K562 (cell line): ENCODE results near the gene EMILIN1. TPM values are rescaled to one million over a fixed set of nuclear protein-coding genes. Genes with fewer than 3 reads are reported as not detected.
A peak's percentile ranks its signal among the peaks of the same experiment; 100 is the strongest.

Experiments used
- ATAC-seq: fragments of 200-7000 bp; cut with Tn5 transposase; 3 replicates; pipeline ENCODE4 v1.9.1; 2020; ENCODE audit warnings: moderate library complexity
- Bru-seq: library from RNA; stranded (reverse); fragments of 400-500 nt; gene quantifications from one replicate; lab custom pipeline; 2021; lab: Mats Ljungman, UMichigan
- BruChase-seq, 2 experiments: library from RNA; stranded (reverse); fragments of 400-500 nt; gene quantifications; one replicate each; lab custom pipeline; 2021; lab: Mats Ljungman, UMichigan
- BruUV-seq: library from RNA; stranded (reverse); fragments of 400-500 nt; replicated peaks from 2 replicates; lab custom pipeline; 2021; lab: Mats Ljungman, UMichigan
- CTCF ChIA-PET: fragments of 300-600 bp; formaldehyde crosslinking; extraction: SDS; loops from one replicate; lab custom pipeline; 2021; ENCODE audit warnings: low intra/inter-chr PET ratio; lab: Yijun Ruan, JAX
- POLR2A ChIA-PET: fragments of 300-600, 350-650 bp; sonication (Branson Sonifier 250); formaldehyde crosslinking; extraction: SDS; loops from one replicate; lab custom pipeline; 2021; ENCODE audit warnings: antibody characterized with exemption, inconsistent platforms; lab: Yijun Ruan, JAX
- DNase-seq, 4 experiments: peaks; one replicate each; pipeline versions ENCODE4 v3.0.0 to v3.0.0-alpha.2; 2011 to 2018; ENCODE audit warnings: low spot score in 3 of 4, mixed read lengths in 3 of 4; ENCODE audit errors: extremely low read depth in 1 of 4
- FAIRE-seq: peaks from 2 replicates; lab custom pipeline; 2011; peaks lifted over from hg19 to GRCh38; lab: Jason Lieb, UNC
- H2AFZ ChIP-seq: 2 replicates; pipeline ENCODE4 v1.6.0; 2011; ENCODE audit warnings: low read depth, low read length, control low read depth, inconsistent platforms
- H3K27ac ChIP-seq: fragments of 200-600 bp; 3 replicates; pipeline ENCODE4 v1.8.0; 2011; ENCODE audit warnings: low read depth, mild to moderate bottlenecking, control low read depth, inconsistent platforms, low read length, moderate library complexity, mixed read lengths; ENCODE audit errors: extremely low read depth
- H3K27me3 ChIP-seq, 2 experiments: fragments of 300-600 bp in 1 of 2; 2 replicates in 1 of 2; 3 replicates in 1 of 2; pipeline versions ENCODE4 v1.6.0 to v1.8.0; 2011; ENCODE audit warnings: inconsistent platforms in 2 of 2, low read length in 2 of 2, mild to moderate bottlenecking in 1 of 2, mixed read lengths in 1 of 2, moderate library complexity in 1 of 2; ENCODE audit not compliant: control insufficient read depth in 2 of 2, insufficient read depth in 2 of 2
- H3K36me3 ChIP-seq: fragments of 300-600 bp; 3 replicates; pipeline ENCODE4 v1.8.0; 2011; ENCODE audit warnings: mild to moderate bottlenecking, low read length, inconsistent platforms; ENCODE audit not compliant: control insufficient read depth, insufficient read depth
- H3K4me1 ChIP-seq, 2 experiments: fragments of 200-600 bp in 1 of 2; replicated peaks in 1 of 2; 2 replicates in 1 of 2; 3 replicates in 1 of 2; pipeline versions ENCODE4 v1.5.1 to v1.8.0; 2011; ENCODE audit warnings: inconsistent platforms in 2 of 2, low read length in 2 of 2, mild to moderate bottlenecking in 1 of 2, mixed read lengths in 1 of 2, moderate library complexity in 1 of 2; ENCODE audit not compliant: control insufficient read depth in 2 of 2, insufficient read depth in 2 of 2
- H3K4me2 ChIP-seq: 2 replicates; pipeline ENCODE4 v1.6.1; 2011; ENCODE audit warnings: low read length, control low read depth, inconsistent platforms, mixed read lengths; ENCODE audit not compliant: insufficient read depth
- H3K4me3 ChIP-seq: fragments of 200-600 bp; sonication (generic), shearing (Covaris generic); 2 replicates; pipeline ENCODE4 v1.5.1; 2016; ENCODE audit warnings: control low read depth, inconsistent platforms
- H3K79me2 ChIP-seq: fragments of 200-600 bp; 3 replicates; pipeline ENCODE4 v1.8.0; 2011; ENCODE audit warnings: low read length, inconsistent platforms; ENCODE audit not compliant: control insufficient read depth, insufficient read depth
- H3K9ac ChIP-seq, 2 experiments: 2 replicates each; pipeline versions ENCODE4 v1.6.0 to v1.6.1; 2011; ENCODE audit warnings: low read depth in 2 of 2, low read length in 2 of 2, control low read depth in 1 of 2, inconsistent platforms in 1 of 2, mild to moderate bottlenecking in 1 of 2, mixed read lengths in 1 of 2; ENCODE audit not compliant: insufficient read depth in 1 of 2
- H3K9me1 ChIP-seq: one replicate; pipeline ENCODE4 v1.6.0; 2011; ENCODE audit warnings: inconsistent platforms, mild to moderate bottlenecking, low read length, moderate library complexity; ENCODE audit not compliant: control insufficient read depth, insufficient read depth
- H3K9me3 ChIP-seq: replicated peaks from 2 replicates; pipeline ENCODE4 v1.5.1; 2011; ENCODE audit warnings: low read depth, low read length, inconsistent platforms; ENCODE audit not compliant: control insufficient read depth, insufficient read depth
- H4K20me1 ChIP-seq: replicated peaks from 2 replicates; pipeline ENCODE4 v1.6.1; 2011; ENCODE audit warnings: low read length, inconsistent platforms, mixed read lengths; ENCODE audit not compliant: control insufficient read depth, insufficient read depth
- CREB3L1 ChIP-seq: fragments of 450-650 bp; IDR thresholded peaks from 2 replicates; pipeline ENCODE4 v1.6.1; 2014; ENCODE audit warnings: low read depth, mild to moderate bottlenecking, moderate library complexity, borderline replicate concordance
- E2F4 ChIP-seq: sonication (generic); formaldehyde crosslinking; IDR thresholded peaks from 2 replicates; pipeline ENCODE4 v1.8.0; 2022; ENCODE audit warnings: mild to moderate bottlenecking, low read depth, missing genetic modification reagents
- EGR1 ChIP-seq: fragments of 450-650 bp; conservative IDR thresholded peaks from 2 replicates; pipeline ENCODE4 v1.6.1; 2017; ENCODE audit warnings: mild to moderate bottlenecking
- KAT7 ChIP-seq: sonication (generic); formaldehyde crosslinking; IDR thresholded peaks from 2 replicates; pipeline ENCODE4 v1.8.0; 2022; ENCODE audit warnings: missing genetic modification reagents, mild to moderate bottlenecking, borderline replicate concordance
- MCM5 ChIP-seq: fragments of 450-650 bp; IDR thresholded peaks from 2 replicates; pipeline ENCODE4 v1.6.1; 2016; ENCODE audit warnings: low read depth
- USF1 ChIP-seq: sonication (generic); formaldehyde crosslinking; IDR thresholded peaks from 2 replicates; pipeline ENCODE4 v1.9.0; 2022; ENCODE audit warnings: mild to moderate bottlenecking, missing genetic modification reagents
- XRCC5 ChIP-seq: fragments of 200-400 bp; formaldehyde crosslinking; IDR thresholded peaks from 2 replicates; pipeline ENCODE4 v1.6.1; 2017; ENCODE audit warnings: low read depth, mild to moderate bottlenecking, low read length
- ZBTB33 ChIP-seq: sonication (generic); formaldehyde crosslinking; IDR thresholded peaks from 2 replicates; pipeline ENCODE4 v1.8.1; 2023; ENCODE audit warnings: mild to moderate bottlenecking, missing genetic modification reagents
- ZNF76 ChIP-seq: fragments of 250-450 bp; sonication (Bioruptor Pico); IDR thresholded peaks from 2 replicates; pipeline ENCODE4 v1.4.0; 2020; ENCODE audit warnings: mild to moderate bottlenecking, moderate library complexity, borderline replicate concordance
- WGBS: fragments of 100-300 bp; shearing (Covaris generic); methylation state at CpG from one replicate; pipeline ENCODE4 v1.1.6; 2016; ENCODE audit warnings: low coverage, mixed read lengths; ENCODE audit not compliant: insufficient coverage; ENCODE audit errors: missing lambda C conversion rate; 5-methylcytosine and 5-hydroxymethylcytosine counted together
- in situ Hi-C: fragments of 300-500 bp; cut with MboI; formaldehyde crosslinking; loops from 4 replicates; pipeline ENCODE4 v1.15.0; 2018; ENCODE audit warnings: inconsistent platforms, mixed read lengths
- intact Hi-C: fragments of 100-400 bp; cut with micrococcal nuclease; formaldehyde crosslinking; loops from 2 replicates; pipeline ENCODE4 v1.14.2; 2022
- long read RNA-seq, 3 experiments: library from polyadenylated mRNA in 2 of 3; library from RNA in 1 of 3; unstranded in 2 of 3; stranded (forward) in 1 of 3; transcript quantifications; one replicate each; pipeline ENCODE4 v2.0.0, GENCODE V29; 2019 to 2022
- polyA minus RNA-seq, 3 experiments: library from RNA; depleted of rRNA, polyadenylated mRNA; stranded (reverse); fragments of >200 nt; gene quantifications; 2 replicates each; pipeline ENCODE4 v1.2.3, GENCODE V29; 2011
- polyA plus RNA-seq, 8 experiments: library from polyadenylated mRNA; depleted of rRNA in 4 of 8; stranded (reverse) in 5 of 8; unstranded in 3 of 8; fragments of >200 nt; fragmentation: Nextera tagmentation in 2 of 8; fragmentation: Illumina TruSeq in 1 of 8; extraction: Ambion mirVana in 2 of 8; extraction: Trizol in 1 of 8; gene quantifications; 2 replicates each; pipeline versions ENCODE4 v1.2.1 to v1.2.3, GENCODE V29; 2011 to 2014; ENCODE audit warnings: inconsistent platforms in 1 of 8, missing spikeins in 1 of 8
- total RNA-seq, 7 experiments: library from RNA; depleted of rRNA in 6 of 7; stranded (reverse); fragments of >200 nt in 6 of 7; fragmentation: Illumina TruSeq in 2 of 7; extraction: Trizol in 2 of 7; gene quantifications; 2 replicates each; pipeline versions ENCODE4 v1.2.1 to v1.2.3, GENCODE V29; 2011 to 2021; ENCODE audit warnings: low replicate concordance in 1 of 7

EMILIN1 gene
- total RNA-seq (2011; cell fraction: chromatin; rRNA removed; ENCODE audit: low replicate concordance) = 0.26 and 1.00 TPM in 2 replicates
- 1.6 and 2.0 TPM in 2 replicates for total RNA-seq (2011; cell fraction: nucleolus; rRNA removed)
- total RNA-seq (2011; cell fraction: nucleoplasm; rRNA removed) = 0.51 and 0.61 TPM in 2 replicates
- total RNA-seq (2014; rRNA removed) (2.2 and 2.7 TPM in 2 replicates), total RNA-seq (2014; rRNA removed; fragmentation: Illumina TruSeq; extraction: Trizol) (0.04 TPM in 1 of 2 replicates, not detected in the other), total RNA-seq (2015; rRNA removed; fragmentation: Illumina TruSeq; extraction: Trizol) (0.54 and 0.75 TPM in 2 replicates), total RNA-seq (2021) (1.0 and 1.5 TPM in 2 replicates), polyA plus RNA-seq (2011; rRNA removed) (0.24 and 0.43 TPM in 2 replicates), polyA plus RNA-seq (2014; fragmentation: Illumina TruSeq; extraction: Trizol) (0.06 and 0.37 TPM in 2 replicates), polyA plus RNA-seq (2014; fragmentation: Nextera tagmentation; extraction: Ambion mirVana) (not detected), polyA plus RNA-seq (2014; rRNA removed) (0.94 and 1.1 TPM in 2 replicates), polyA minus RNA-seq (2011; rRNA and poly(A)+ RNA removed) (0.12 and 0.25 TPM in 2 replicates), Bru-seq, nascent RNA (percentile 35 among the genes with signal in this experiment), BruChase-seq, experiment 1, labeled RNA remaining after a 2-hour chase (percentile 24 among the genes with signal in this experiment), BruChase-seq, experiment 2, labeled RNA remaining after a 6-hour chase (percentile 18 among the genes with signal in this experiment)
- 0.63 and 1.3 TPM in 2 replicates for polyA plus RNA-seq (2011; cell fraction: cytosol; rRNA removed)
- polyA plus RNA-seq (2011; cell fraction: nucleus; rRNA removed) = 1.1 and 2.4 TPM in 2 replicates
- polyA plus RNA-seq (2012) = 1.1 and 1.7 TPM in 2 replicates
- 0.46 and 0.67 TPM in 2 replicates for polyA minus RNA-seq (2011; cell fraction: cytosol; rRNA and poly(A)+ RNA removed)
- 0.78 and 0.94 TPM in 2 replicates for polyA minus RNA-seq (2011; cell fraction: nucleus; rRNA and poly(A)+ RNA removed)
- long read RNA-seq, experiment 1, partial matches to known transcripts = 0 of 1 reads
- long read RNA-seq, experiment 1, other reads (novel, unspliced or antisense) = 1 of 1 reads
- long read RNA-seq, experiment 2, partial matches to known transcripts = 1 of 1 reads
- long read RNA-seq, experiment 2, other reads (novel, unspliced or antisense) = 0 of 1 reads
- long read RNA-seq, experiment 3 = 0 reads

- peak within 1 kb of the TSS in 1 of 2 experiments; percentile 77; a peak in 2 of 4 replicates for H3K9ac ChIP-seq
- 94% methylated on average over 17 of the region's 41 CpGs for WGBS
- TF ChIP-seq CREB3L1 (no peak), XRCC5 (no peak), MCM5 (no peak), USF1 (CRISPR knock-in tag) (peak; percentile 13; the same call in 1 of the 2 replicates), ZBTB33 (CRISPR knock-in tag) (peak; percentile 26; the same call in 1 of the 2 replicates), E2F4 (CRISPR knock-in tag) (no peak), EGR1 (peak; percentile 53; the same call in 1 of the 2 replicates), ZNF76 (no peak), KAT7 (no peak)
These were observed at the start of gene EMILIN1 for GRCh38 chr2:27078267-27079194. Gene EMILIN1 (plus strand): TSS chr2:27078615. CDS start chr2:27079066, 451 bp downstream.

More at GRCh38 chr2:27078267-27079194, at the start of gene EMILIN1:
- ATAC-seq (no peak), FAIRE-seq (no peak), DNase-seq (peak in 2 of 4 experiments; percentile 33 to 46)
- no TSS peak for BruUV-seq
- Histone ChIP-seq H3K4me2 (no peak within 1 kb of the TSS), H3K27ac (no peak within 1 kb of the TSS), H3K4me1 (peaks cover 59 to 68% of the 10 kb centered on the region in 2 experiments), H3K36me3 (no peaks in the 10 kb centered on the region), H3K9me3 (no peaks in the 10 kb centered on the region), H3K79me2 (no peaks in the 10 kb centered on the region), H3K9me1 (peaks cover 4% of the 10 kb centered on the region), H3K4me3 (no peak within 1 kb of the TSS), H2AFZ (peak within 1 kb of the TSS; percentile 42; the same call in 1 of the 2 replicates), H4K20me1 (no peaks in the 10 kb centered on the region), H3K27me3 (no peaks in the 10 kb centered on the region)
- in situ Hi-C loops (no loop called here), intact Hi-C loops (no loop called here)
- POLR2A ChIA-PET = interaction anchor here (0.6 to 1.4 kb wide), 7 partner anchors 7 to 120 kb away, joined by 3 to 7 read pairs (median 3); no protein-coding TSS in a partner anchor
- CTCF ChIA-PET = no interaction called here
